CD4-positive, alpha-beta T cell treated with Interleukin-4 for 4 hours (primary cell): ENCODE measurements around the gene KCNJ14.
"Not testable (repeated sequence)": the region's sequence is repeated elsewhere in the genome, so short reads cannot be mapped to it uniquely, and the experiment has no call there.

ENCODE experiments used
- DNase-seq: peaks from one replicate; pipeline ENCODE4 v3.0.0-alpha.2; 2020

The KCNJ14 gene

DNA sequence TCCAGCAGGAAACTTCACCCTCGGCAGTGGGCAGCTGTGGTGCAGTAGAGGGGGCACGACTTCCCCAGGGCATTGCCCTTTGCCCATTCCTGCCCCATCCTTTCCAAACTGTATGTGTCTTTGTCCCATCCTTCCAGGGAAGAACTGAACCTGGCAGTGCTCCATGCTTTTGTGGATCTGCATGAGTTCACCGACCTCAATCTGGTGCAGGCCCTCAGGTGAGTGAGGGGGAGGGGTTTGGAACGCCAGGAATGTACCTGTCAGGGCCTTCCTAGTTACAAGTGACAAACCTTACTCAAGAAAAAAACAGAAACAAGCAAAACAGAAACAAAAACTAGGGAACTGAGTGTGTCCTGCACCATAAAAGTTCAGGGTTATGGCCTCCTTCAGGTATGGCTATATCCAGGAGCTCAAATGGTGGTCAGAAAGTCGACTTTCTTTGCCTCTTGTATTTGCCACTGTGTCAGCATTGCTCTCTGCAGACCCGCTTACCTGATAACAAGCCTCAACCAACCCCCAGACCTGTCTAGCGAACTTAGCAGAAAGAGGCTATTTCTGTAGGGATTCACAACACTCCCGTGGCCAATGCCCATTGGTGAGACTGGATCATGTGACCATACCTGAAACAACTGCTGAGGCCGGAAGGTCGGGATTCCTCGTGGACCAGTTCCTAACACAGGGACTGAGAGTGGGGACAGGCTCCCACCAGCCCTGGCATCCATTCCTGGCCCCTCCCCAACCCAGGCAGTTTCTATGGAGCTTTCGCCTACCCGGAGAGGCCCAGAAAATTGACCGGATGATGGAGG, 18.0 kb downstream of the KCNJ14 start:
- DNase-seq, result no peak

DNA sequence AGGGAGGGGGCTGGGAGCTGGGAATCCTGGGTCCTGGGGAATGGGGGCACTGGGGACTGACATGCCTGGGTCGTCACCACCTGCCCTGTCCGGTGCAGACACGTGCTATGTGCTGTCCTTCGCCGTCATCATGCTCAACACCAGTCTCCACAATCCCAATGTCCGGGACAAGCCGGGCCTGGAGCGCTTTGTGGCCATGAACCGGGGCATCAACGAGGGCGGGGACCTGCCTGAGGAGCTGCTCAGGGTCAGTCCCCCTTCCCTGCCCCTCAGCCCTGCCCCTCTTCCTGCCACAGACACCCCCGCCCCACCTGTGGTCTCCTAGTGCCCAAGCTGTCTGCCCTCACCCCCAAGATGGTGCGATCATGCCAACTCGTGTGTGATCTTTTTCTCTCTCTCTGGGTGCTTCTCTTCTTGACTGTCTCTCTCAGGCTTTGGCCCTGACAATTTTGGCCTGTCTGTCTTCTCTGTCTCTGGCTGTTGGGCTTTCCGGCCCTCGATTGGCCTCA, 18.8 kb downstream of the KCNJ14 start:
- no peak for DNase-seq

DNA sequence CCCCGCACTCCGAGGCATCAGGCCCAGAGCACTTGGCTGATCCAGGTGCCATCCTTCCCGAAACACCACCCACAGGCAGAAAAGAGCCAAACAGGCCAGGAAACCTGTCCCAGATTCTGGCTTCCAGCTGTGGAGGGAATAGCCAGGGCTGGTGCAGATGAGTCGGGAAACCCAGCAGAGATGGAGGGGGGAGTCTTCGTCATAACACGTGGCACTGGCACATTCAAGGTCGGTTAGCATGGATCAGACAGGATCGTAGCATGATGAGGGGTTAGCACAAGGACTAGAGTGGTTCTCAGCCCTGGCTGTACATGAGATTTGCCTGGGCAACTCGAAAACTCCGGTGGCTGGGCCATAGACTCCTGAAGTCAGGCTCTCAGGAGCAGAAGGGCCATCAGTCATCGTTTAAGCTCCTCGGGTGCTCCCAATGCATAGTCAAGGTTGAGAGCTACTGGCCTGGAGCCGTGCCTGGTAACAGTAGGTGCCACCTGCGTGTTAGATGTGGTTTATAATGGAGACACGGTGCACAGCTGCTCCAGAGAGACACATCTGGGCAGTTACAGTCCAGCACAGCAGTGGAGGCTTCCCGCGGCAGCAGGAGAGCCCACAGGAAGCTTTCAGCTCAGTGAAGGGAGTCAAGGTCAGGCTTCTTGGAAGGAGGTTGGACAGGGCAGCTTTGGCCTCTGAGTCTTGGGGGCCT, 20.1 kb downstream of the KCNJ14 start:
- DNase-seq, result no peak

DNA sequence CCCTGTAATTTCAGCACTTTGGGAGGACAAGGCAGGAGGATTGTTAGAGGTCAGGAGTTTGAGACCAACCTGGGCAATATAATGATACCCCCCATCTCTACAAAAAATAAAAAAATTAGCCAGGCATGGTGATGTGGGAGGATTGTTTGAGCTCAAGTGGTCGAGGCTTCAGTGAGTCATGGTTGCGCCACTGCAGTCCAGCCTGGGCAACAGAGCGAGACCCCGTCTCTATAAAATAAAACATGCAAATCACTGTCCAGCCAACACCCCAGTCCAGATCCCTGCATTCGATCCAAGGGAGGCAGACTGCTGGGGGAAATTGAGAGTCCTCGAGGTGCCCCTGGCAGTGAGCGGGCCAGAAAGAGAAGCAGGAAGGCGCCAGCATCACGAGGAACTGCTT, 20.8 kb downstream of the KCNJ14 start:
- DNase-seq, result no peak

DNA sequence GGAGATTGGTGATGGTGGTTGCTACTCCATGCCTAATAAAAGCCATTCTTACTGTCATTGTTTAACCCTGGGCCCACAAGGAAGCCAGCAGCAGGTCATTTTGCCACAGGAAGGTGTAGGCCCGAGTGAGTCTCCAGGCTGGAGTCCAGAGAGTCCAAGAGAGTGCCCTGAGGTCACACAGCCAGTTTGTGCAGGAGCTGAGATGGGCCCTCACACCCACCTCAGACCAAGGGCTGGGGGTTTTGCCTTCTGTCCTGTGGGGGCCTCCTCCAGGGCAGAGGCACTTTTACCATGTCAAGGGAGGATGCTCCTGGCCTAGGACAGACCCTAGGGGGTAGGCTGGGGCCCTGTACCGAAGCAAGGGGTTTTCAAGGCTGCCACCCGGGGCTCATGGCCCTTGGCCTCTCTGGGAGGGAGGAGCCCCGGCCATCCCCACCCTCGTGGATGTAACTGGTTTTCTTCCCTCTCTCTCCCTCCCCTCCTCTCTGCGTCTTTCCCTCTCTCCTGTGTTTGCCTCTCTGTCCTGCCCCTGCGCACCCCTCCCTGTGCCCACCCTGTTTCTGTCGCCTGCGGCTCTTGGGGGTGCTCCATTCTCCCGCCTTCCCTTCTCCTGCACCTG, 21.8 kb downstream of the KCNJ14 start:
- DNase-seq, result no peak

DNA sequence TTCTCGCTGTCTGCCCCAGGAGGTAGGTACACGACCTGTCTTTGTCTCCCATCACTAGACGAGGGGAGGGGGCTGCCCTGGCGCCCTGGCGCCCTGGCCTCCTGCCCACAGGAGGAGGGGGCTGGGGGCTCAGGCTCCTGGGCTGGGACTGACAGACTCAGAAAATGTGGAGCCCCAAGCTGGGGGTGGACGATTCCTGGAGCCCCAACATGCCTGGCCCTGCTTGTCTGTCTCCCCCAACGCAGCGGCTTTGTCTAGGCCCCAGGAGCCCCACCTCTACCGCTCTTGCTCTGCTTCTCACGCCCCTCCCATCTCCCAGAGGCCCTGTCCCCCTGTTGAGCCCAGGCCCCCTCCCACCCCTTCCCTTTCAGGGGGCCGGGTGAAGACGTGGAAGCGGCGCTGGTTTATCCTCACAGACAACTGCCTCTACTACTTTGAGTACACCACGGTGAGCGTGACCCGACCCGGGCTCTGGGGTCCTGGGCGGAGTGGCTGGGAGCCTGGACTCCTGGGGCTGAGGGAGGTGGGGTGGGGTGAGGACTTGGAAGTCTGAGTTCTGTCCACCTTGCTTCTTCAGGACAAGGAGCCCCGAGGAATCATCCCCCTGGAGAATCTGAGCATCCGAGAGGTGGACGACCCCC, 22.4 kb downstream of the KCNJ14 start:
- DNase-seq, result no peak

DNA sequence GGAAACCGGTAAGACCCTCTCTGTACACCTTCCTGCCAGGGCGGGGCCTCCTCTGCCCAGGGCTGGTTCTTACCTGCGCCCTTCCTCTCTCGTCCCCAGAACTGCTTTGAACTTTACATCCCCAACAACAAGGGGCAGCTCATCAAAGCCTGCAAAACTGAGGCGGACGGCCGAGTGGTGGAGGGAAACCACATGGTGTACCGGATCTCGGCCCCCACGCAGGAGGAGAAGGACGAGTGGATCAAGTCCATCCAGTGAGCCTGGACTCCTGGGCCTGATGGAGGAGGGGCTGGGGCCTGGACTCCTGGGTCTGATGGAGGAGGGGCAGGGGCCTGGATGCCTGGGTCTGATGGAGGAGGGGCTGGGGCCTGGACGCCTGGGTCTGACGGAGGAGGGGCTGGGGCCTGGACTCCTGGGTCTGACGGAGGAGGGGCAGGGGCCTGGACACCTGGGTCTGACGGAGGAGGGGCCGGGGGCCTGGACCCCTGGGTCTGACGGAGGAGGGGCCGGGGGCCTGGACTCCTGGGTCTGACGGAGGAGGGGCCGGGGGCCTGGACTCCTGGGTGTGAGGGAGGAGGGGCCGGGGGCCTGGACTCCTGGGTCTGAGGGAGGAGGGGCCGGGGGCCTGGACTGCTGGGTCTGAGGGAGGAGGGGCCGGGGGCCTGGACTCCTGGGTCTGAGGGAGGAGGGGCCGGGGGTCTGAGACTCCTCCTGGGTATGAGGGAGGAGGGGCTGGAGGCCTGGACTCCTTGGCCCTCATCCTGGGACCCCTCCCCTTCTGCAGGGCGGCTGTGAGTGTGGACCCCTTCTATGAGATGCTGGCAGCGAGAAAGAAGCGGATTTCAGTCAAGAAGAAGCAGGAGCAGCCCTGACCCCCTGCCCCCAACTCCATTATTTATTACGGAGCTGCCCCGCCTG, 23.2 kb downstream of the KCNJ14 start:
- no peak for DNase-seq

DNA sequence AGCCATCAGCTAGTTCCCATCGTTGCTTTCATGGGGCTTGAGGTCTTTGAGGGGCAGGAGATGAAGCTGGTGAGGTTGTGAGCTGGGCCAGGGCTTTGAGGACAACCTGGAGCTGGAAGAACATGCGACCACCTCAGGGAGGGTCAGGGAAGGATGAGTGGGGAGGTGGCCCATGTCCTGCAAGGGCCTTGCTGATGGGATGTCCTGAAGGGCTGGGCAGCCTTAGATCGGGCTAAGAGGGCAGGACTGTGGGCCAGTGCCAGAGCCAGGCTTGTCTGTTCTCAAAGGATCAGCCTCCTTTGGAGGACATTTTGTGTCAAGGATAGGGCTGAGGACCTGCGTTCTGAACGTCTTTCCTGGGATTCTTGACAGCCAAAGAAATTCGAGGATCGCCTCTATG, 24.3 kb downstream of the KCNJ14 start:
- no peak for DNase-seq

DNA sequence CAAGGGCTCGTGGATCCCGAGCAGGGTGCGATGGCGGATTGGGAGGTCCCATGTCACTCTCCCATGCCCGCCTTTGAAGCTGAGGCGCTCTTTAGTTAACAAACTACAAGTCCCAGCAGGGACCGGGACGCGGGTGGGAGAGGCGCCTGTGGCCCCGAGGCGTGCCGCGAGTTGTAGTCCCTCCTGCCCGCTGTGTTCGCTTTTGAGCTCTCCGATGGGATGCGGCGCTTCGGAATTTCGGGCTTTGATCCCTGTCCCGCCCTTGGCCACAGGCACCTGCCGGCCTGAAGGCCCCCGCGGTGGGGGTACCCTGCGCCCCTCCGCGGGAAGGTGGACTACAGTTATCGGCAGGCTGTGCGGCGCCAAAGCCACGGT, 24.8 kb downstream of the KCNJ14 start:
- peak; percentile 28 for DNase-seq

DNA sequence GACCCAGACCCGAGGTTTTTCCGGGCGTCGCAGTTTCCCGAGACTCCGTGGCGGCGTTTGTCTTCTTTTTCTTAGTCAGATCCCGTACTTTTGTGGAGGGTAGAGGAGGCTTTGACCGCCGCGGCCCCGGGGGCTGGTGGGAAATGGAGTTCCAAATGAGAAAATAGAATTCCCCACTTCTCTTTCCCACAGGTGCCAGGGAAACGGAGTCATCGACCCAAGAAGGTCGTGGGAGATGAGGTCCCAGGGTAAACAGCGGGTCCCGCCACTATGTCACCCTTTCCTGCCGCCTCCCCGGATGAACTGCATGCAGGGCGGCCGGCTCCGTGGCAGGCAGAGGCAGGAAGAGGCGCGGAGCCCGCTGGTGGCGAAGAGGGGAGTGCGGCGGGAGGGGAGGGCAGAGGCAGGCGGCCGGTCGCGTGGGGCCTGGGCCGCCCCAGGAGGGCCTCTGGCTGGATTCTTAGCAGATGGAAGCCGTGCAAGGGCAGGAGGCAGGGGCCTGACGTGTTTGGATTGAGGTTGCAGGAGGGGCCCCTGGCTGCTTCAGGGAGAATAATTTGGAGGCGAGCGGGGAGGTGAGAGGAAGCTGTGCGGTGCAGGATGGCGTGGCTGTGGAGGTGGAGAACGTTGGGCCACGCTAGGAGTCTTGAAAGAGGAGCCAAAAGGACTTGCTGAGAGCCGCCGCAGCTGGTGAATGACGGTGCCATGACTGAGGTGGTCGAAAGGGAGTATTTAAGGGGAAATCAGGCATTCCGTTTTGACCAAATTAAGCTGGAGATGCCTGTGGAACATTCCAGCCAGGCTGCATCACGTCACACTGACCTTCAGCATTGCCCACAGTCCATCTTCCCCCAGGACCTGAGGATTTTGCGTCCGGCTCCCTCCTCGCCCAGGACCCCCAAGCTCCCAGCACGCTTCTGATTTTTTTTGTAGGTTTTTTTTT, 25.5 kb downstream of the KCNJ14 start:
- peak; percentile 40 for DNase-seq

DNA sequence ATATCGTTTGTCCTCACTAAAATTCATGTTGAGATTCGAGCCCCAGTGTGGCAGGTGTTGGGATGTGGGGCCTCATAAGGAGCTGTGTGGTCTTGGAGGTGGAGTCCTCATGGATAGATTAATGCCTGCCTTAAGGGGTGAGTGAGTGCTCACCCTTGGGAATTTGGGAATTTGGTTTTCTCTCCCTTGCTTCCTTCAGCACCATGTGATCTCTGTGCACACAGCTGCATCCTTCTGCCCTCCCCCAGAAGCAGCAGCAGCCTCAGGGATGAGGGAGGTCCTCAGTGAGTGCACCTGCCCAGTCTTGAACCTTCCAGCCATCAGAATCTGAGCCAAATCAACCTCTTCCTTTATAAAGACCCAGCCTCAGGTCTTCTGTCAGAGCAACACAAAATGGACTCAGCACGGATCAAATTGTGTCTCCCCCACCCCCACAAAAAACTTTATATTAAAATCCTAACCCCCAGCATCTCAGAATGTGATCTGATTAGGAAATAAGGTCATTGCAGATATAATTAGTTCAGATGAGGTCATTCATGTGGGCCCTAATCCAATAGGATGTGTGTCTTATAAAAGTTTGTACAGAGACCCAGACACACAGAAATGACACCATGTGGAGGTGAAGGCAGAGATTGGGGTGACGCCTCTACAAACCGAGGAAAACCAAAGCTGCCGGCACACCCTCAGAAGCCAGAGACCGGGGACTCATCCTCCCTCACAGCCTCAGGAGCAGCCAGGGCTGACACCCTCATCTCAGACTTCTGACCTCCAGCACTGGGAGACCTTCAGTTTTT, 26.7 kb downstream of the KCNJ14 start:
- DNase-seq, result no peak

DNA sequence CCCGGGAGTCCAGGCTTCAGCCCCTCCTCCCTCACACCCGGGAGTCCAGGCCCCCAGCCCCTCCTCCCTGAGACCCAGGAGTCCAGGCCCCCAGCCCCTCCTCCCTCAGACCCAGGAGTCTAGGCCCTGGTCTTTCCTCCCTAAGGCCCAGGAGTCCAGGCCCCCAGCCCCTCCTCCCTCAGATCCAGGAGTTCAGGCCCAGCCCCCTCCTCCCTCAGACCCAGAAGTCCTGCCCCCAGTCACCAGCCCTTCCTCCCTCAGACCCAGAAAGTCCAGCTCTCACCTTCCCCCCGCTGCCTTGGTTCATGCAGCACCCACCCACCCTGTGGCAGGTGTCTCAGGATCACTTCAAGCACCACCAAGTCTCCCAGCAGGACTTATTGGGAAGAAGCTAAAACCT, 27.9 kb downstream of the KCNJ14 start:
- no peak for DNase-seq

DNA sequence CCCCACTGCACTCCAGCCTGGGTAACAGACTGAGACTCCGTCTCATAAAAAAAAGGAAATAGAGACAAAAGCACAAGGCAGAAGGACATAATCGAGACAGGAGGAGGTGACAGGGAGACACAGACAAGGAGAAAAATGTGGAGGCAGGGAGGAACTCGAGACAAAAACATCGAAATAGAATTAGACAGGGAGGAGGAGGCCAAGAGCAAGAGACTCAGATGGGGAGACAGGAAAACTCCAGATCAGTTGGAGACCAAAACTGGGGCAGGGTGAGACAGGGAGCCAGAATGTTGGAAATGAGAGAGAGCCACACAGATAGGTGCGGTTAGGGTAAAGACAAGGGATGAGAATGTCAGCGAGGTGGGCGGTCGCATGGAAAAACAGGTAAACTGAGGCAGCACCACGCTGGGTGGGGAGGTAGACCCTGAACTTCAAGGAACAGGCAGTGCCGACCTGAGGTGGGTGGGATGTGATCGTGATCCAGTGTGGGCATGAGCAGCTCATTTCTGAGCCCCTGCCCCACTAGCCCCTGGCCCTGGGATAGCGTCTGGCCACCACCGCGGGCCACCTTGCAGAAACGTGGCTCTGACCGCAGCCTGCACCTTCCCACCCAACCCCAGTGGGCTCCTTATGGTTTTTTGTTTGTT, 29.0 kb downstream of the KCNJ14 start:
- DNase-seq, result no peak

DNA sequence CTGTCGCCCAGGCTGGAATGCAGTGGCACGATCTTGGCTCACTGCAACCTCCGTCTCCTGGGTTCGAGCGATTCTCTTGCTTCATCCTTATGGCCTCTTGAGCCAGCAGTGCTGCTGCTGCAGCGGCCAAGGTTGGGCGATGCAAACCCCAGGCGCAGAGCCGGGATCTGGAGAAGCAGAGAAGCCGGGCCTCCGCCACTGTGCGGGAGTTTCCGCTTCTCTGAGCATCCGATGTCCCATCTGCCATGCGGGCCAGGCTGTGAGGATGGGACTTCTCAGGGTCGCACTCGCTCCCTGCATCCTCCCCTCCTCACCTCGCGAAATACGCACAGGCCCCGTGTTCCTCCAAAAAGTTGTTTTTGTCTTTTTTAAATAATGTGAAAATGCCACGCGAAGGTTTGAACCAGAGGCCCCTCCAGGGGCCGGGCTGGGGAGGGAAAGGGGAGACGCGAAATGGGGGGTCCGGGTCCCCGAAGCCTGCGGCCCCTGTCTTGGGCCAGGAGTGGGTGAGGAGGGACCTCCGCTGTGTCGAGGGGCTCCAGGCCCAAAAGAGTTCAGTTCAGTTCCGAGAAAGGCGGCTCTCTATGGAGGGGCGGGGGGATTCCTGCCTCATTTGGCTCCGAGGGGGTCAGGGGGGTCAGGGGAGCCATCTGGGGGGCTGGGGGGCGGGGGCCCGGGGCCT, 29.7 kb downstream of the KCNJ14 start:
- DNase-seq, result no peak

DNA sequence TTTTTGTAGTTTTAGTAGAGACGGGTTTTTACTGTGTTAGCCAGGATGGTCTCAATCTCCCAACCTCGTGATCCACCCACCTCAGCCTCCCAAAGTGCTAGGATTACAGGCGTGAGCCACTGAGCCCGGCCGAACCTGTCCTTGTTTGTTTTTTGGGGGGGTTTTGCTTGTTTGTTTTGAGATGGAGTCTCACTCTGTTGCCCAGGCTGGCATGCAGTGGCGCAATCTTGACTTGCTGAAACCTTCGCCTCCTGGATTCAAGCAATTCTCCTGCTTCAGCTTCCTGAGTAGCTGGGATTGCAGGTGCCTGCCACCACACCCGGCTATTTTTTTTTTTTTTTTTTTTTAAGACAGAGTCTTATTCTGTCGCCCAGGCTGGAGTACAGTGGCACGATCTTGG, 31.3 kb downstream of the KCNJ14 start:
- DNase-seq, result not testable (repeated sequence)

DNA sequence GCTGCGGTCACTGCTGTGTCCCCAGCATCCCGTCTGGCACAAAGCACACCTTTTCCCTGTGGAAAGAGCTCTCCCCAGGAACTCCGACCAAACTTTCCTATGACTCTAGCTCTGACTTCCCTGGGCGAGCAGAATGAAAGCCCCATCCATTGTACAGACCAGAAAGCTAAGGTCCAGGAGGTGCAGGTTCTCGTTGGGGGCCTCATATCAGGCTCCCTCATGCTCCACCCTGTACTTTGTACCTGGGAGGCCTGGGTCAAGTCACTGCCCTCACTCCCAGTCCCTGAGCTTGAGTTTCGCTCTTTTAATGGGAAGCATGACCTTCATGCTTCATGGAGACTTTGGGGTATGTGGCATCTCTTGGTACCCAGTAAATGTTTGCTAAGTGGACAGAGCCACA, 32.2 kb downstream of the KCNJ14 start:
- DNase-seq, result no peak

DNA sequence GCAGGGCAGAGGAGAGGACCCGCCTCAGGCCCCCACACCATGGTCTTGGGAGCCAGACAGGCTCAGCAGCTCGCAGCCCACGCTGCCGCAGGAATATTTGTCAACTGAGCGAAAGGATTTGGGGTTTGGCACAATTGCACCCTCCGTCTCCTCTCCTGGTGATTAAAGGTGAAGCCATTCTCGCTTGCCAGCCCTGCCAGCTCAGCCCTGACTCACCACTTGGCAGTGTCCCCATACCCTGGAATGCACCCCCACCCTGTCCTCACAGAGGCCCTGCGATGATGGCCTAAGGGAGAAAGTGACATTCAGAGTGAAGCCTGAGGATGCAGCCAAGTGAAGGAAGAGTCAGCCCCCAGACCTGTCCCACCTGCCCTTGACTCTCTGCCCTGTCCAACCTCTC, 32.6 kb downstream of the KCNJ14 start:
- DNase-seq, result no peak

DNA sequence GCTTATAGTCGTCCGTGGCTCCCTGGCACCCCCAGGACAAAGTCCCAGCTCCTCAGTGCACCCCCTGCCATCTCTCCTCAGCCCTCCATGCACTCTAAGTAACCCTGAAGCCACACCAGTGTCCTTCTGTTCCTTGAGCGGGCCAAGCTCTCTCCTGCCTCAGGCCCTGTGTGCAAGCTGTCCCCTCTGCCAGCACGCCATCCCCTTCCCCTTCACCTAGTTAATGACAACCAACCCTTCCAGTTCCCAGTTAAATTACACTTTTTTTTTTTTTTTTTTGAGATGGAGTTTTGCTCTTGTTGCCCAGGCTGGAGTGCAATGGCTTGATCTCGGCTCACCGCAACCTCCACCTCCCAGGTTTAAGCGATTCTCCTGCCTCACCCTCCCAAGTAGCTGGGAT, 33.1 kb downstream of the KCNJ14 start:
- DNase-seq, result not testable (repeated sequence)

DNA sequence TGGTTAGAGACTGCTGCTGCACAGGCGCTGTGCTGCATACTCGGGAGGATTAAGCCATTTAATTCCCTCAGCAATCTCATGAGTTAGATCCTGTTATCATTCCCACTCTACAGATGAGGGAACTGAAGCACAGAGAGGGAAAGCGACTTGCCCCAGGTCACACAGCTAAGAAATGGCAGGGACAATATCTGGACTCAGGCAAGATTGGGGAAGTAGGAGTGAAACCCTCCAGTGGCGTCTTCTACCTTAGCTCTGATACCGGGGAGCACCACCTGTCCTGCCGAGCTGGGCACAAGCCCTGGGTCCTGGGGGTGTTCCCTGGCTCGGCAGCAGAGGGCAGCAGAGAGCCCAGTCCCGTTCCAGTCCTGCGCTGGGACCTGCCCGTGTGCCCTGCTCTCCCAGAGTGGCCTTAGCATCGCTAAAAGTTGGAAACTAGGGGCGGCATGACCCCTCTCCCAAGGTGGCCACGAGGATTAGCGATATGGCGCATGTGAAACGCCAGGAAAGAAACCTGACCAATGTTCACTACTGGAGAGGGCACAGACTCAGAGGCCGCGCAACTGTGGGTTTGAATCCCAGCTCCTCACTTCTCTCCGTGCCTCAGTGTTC, 34.3 kb downstream of the KCNJ14 start:
- DNase-seq, result peak; percentile 65
